ENCODE data around the gene IL18. TPM values are rescaled to one million over a fixed set of nuclear protein-coding genes. Genes with fewer than 3 reads are reported as not detected.

Gene IL18
- total and polyA plus RNA-seq, 9 of the 15 experiments (the other 6 are each of a cell fraction or from before 2014, with no cell fraction given) = 4.1 to 10.0 (median 6.1) TPM

- 17% methylated on average over 19 of the region's 23 CpGs for WGBS (ENCODE audit: insufficient coverage, low coverage, missing lambda C conversion rate)
- H3K9ac ChIP-seq (ENCODE audit: insufficient read depth in 1 of 2, low read depth in 2 of 2, low read length in 2 of 2) = no peak overlapping the region
- no peaks in the 10 kb centered on the region for H3K9me3 ChIP-seq (replicated peaks; ENCODE audit: control insufficient read depth, insufficient read depth, low read depth, low read length)
- H3K79me2 ChIP-seq (ENCODE audit: control insufficient read depth, insufficient read depth, low read length) = no peaks in the 10 kb centered on the region
- no peaks in the 10 kb centered on the region; a peak in 2 of 5 replicates for H3K27me3 ChIP-seq (ENCODE audit: control insufficient read depth in 2 of 2, insufficient read depth in 2 of 2, low read length in 2 of 2)
- H3K27ac ChIP-seq (ENCODE audit: extremely low read depth, low read depth, low read length) = no peak overlapping the region
- TF ChIP-seq TBP (optimal IDR thresholded peaks at IDR 0.05; ENCODE audit: low read depth, low read length) (no peak), ZNF583 (CRISPR knock-in tag; IDR thresholded peaks at IDR 0.05) (no peak), HNRNPUL1 (IDR thresholded peaks at IDR 0.05; ENCODE audit: low read length) (no peak), MTA1 (IDR thresholded peaks at IDR 0.05; ENCODE audit: borderline replicate concordance) (no peak), BDP1 (IDR thresholded peaks at IDR 0.05; ENCODE audit: insufficient read depth, insufficient read length) (no peak), GATAD2B (IDR thresholded peaks at IDR 0.05; ENCODE audit: borderline replicate concordance) (no peak), HSF4 (CRISPR knock-in tag; IDR thresholded peaks at IDR 0.05; ENCODE audit: borderline replicate concordance) (no peak), ZNF511 (CRISPR knock-in tag; IDR thresholded peaks at IDR 0.05) (no peak), ZNF551 (CRISPR knock-in tag; IDR thresholded peaks at IDR 0.05) (no peak), NR4A1 (CRISPR knock-in tag; IDR thresholded peaks at IDR 0.05) (no peak), NR4A1 (tag; IDR thresholded peaks at IDR 0.05) (no peak), HNRNPLL (IDR thresholded peaks at IDR 0.05; ENCODE audit: low read depth, low read length, poor library complexity, severe bottlenecking) (no peak), MECOM (CRISPR knock-in tag; IDR thresholded peaks at IDR 0.05) (no peak), ZNF75A (CRISPR knock-in tag; IDR thresholded peaks at IDR 0.05) (no peak), ZNF785 (CRISPR knock-in tag; IDR thresholded peaks at IDR 0.05) (no peak)
- ChIA-PET CTCF (ENCODE audit: low intra/inter-chr PET ratio) (no interaction called here), POLR2A (no interaction called here)
- H3K4me3 ChIP-seq = no peak overlapping the region
- no peaks in the 10 kb centered on the region for H3K9me1 ChIP-seq (ENCODE audit: control insufficient read depth, insufficient read depth, low read length)
- intact Hi-C loops (cut with micrococcal nuclease) = no loop called here
- H3K4me1 ChIP-seq (replicated peaks in 1 of 2; ENCODE audit: control insufficient read depth in 2 of 2, insufficient read depth in 2 of 2, low read length in 2 of 2) = no peaks in the 10 kb centered on the region
- no peaks in the 10 kb centered on the region for H4K20me1 ChIP-seq (replicated peaks; ENCODE audit: control insufficient read depth, insufficient read depth, low read length)
- BruUV-seq (replicated peaks) = no TSS peak
- no peak for DNase-seq (ENCODE audit: extremely low read depth in 1 of 4, low spot score in 3 of 4)
- no peak overlapping the region for H2AFZ ChIP-seq (ENCODE audit: low read depth, low read length)
- no peaks in the 10 kb centered on the region for H3K36me3 ChIP-seq (ENCODE audit: control insufficient read depth, insufficient read depth, low read length)
- no peak for ATAC-seq
- FAIRE-seq = no peak
- no peak overlapping the region for H3K4me2 ChIP-seq (ENCODE audit: insufficient read depth, low read length)
- in situ Hi-C loops (cut with MboI) = no loop called here
Measured at GRCh38 chr11:112206071-112206470, 42.2 kb upstream of the IL18 start.
